OCI-LY3 (cell line): ENCODE measurements around the gene C9orf78.

ENCODE experiments used
- H2AFZ ChIP-seq: fragments of 200-600, 300-600 bp; shearing (Covaris generic); 2 replicates; pipeline ENCODE4 v1.6.0; 2014; ENCODE audit warnings: antibody characterized with exemption, low read depth, low read length
- H3K27ac ChIP-seq: fragments of 200-600, 300-600 bp; sonication (generic); 2 replicates; pipeline ENCODE4 v1.5.1; 2014; ENCODE audit warnings: mild to moderate bottlenecking, low read length, moderate library complexity, mixed read lengths
- H3K27me3 ChIP-seq: fragments of 200-600, 300-600 bp; sonication (generic); 2 replicates; pipeline ENCODE4 v1.6.1; 2014; ENCODE audit warnings: low read depth, low read length, mixed read lengths
- H3K36me3 ChIP-seq: fragments of 200-600, 300-600 bp; sonication (generic); replicated peaks from 2 replicates; pipeline ENCODE3; 2014; ENCODE audit warnings: low read depth, low read length, mixed read lengths
- H3K4me1 ChIP-seq: fragments of 300-600, 200-600 bp; sonication (generic); 2 replicates; pipeline ENCODE4 v1.6.1; 2014; ENCODE audit warnings: low read length, mixed read lengths
- H3K4me2 ChIP-seq: fragments of 200-600, 300-600 bp; sonication (generic); 2 replicates; pipeline ENCODE4 v1.6.1; 2014; ENCODE audit warnings: low read length, mixed read lengths
- H3K4me3 ChIP-seq: fragments of 300-600, 200-600 bp; sonication (generic); 2 replicates; pipeline ENCODE4 v1.5.1; 2014; ENCODE audit warnings: antibody characterized with exemption, mild to moderate bottlenecking, low read length, moderate library complexity
- H3K79me2 ChIP-seq: fragments of 300-600, 200-600 bp; shearing (Covaris generic); 2 replicates; pipeline ENCODE4 v1.6.1; 2014; ENCODE audit warnings: mild to moderate bottlenecking, low read length, mixed read lengths
- H3K9ac ChIP-seq: fragments of 300-600, 200-600 bp; shearing (Covaris generic); 2 replicates; pipeline ENCODE4 v1.6.0; 2014; ENCODE audit warnings: mild to moderate bottlenecking, low read length, moderate library complexity
- H3K9me3 ChIP-seq: fragments of 200-600, 300-600 bp; shearing (Covaris generic); 2 replicates; pipeline ENCODE4 v1.6.1; 2014; ENCODE audit warnings: low read length, mixed read lengths; ENCODE audit not compliant: insufficient read depth
- H4K20me1 ChIP-seq: fragments of 200-600, 300-600 bp; sonication (generic); 2 replicates; pipeline ENCODE4 v1.6.1; 2016; ENCODE audit warnings: low read length, mixed read lengths; ENCODE audit not compliant: insufficient read depth
- EZH2phosphoT487 ChIP-seq: fragments of 200-600 bp; shearing (Covaris generic); IDR thresholded peaks from 2 replicates; pipeline ENCODE4 v1.6.1; 2018; ENCODE audit warnings: antibody characterized with exemption, mixed run types, low read depth
- TF ChIP-seq, protein P1 (sequence below): fragments of 200-600, 300-600 bp; sonication (generic); IDR thresholded peaks from 2 replicates; pipeline ENCODE4 v1.5.1; 2014; ENCODE audit warnings: antibody characterized with exemption, low read length, low read depth

C9orf78 gene

DNA sequence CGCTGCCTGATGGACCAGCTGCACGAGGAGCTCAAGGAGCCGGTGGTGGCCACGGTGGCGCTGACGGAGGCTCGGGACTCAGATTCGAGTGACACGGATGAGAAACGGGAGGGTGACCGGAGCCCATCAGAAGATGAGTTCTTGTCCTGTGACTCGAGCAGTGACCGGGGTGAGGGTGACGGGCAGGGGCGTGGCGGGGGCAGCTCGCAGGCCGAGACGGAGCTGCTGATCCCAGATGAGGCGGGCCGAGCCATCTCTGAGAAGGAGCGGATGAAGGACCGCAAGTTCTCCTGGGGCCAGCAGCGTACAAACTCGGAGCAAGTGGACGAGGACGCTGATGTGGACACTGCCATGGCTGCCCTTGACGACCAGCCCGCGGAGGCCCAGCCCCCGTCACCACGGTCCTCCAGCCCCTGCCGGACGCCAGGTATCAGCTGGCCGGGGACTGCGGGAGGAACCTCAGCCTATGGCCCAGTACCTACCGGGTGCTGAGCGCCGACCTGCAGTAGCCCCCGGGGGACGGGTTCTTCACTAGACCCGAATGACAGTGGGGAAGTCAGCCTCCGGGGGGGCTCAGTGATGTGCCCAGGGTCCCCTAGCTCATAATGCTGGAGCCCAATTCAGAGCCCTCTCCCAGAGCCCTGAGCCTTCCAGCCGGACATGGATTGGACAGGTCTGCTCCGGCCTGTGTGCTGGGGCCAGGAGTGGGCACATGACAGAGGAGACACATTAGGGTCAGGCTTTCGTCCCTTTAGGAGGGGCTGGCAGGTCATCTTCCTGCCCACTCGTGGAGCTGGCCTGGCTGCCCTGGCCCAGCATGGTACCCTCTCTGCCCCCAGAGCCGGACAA lies 33.2 kb upstream of the C9orf78 start:
- no peaks in the 10 kb centered on the region for H4K20me1 ChIP-seq
- H3K9ac ChIP-seq, result no peak overlapping the region
- H3K9me3 ChIP-seq, result no peaks in the 10 kb centered on the region
- no peak for TF ChIP-seq EZH2phosphoT487
- TF ChIP-seq, protein P1, sequence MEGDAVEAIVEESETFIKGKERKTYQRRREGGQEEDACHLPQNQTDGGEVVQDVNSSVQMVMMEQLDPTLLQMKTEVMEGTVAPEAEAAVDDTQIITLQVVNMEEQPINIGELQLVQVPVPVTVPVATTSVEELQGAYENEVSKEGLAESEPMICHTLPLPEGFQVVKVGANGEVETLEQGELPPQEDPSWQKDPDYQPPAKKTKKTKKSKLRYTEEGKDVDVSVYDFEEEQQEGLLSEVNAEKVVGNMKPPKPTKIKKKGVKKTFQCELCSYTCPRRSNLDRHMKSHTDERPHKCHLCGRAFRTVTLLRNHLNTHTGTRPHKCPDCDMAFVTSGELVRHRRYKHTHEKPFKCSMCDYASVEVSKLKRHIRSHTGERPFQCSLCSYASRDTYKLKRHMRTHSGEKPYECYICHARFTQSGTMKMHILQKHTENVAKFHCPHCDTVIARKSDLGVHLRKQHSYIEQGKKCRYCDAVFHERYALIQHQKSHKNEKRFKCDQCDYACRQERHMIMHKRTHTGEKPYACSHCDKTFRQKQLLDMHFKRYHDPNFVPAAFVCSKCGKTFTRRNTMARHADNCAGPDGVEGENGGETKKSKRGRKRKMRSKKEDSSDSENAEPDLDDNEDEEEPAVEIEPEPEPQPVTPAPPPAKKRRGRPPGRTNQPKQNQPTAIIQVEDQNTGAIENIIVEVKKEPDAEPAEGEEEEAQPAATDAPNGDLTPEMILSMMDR, result no peak
- no peak overlapping the region for H3K27ac ChIP-seq
- no peaks in the 10 kb centered on the region for H3K36me3 ChIP-seq
- no peak overlapping the region for H3K4me3 ChIP-seq
- no peaks in the 10 kb centered on the region for H3K27me3 ChIP-seq
- no peak overlapping the region for H3K4me2 ChIP-seq
- H3K79me2 ChIP-seq, result no peaks in the 10 kb centered on the region
- no peak overlapping the region for H2AFZ ChIP-seq
- no peaks in the 10 kb centered on the region for H3K4me1 ChIP-seq

DNA sequence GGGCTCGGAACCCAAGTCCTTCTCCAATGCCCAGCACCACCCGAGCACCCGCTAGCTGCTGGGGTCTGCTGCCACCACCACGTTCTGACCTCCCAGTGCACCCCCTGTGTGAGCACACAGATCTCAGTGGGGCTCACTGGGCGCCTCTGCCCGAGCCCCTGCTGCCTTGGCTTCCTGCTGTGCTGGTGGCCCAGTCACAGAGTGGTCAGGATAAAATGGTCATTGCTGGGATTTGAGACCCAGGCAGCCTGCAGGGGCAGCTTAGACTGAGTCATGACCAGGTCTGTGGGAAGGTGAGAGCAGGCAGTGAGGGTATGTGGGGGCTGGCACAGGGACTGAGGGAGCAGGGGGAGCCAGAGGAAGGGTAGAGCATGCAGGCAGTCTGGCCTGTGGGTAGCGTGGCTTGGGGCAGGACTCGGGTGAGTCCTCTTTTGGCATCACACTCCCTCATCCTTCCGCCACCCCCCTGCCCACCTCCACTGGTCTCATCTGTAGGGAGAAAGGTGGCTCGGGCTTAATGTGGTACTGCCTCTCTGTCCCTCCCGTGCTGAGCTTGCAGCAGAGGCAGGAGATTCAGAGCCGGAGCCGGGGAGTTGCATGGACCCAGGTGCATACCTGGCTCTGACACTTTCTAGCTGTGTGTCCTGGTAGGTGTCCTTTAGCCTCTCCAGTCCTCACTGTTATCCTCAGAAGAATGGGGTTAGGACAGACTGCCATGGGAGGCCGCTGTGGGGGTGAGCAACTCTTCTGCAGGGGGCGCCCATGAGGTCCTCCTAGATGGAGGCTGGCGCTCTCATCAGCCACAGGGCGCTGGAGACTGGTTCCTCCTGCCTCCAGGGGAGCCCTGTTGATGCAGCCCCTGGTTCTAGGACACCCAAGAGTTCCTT lies 32.3 kb upstream of the C9orf78 start:
- Histone ChIP-seq H3K9me3 (no peaks in the 10 kb centered on the region), H3K27me3 (no peaks in the 10 kb centered on the region), H3K27ac (no peak overlapping the region), H3K4me3 (no peak overlapping the region), H3K4me2 (no peak overlapping the region), H4K20me1 (no peaks in the 10 kb centered on the region), H3K9ac (no peak overlapping the region), H2AFZ (no peak overlapping the region), H3K36me3 (no peaks in the 10 kb centered on the region), H3K79me2 (no peaks in the 10 kb centered on the region), H3K4me1 (no peaks in the 10 kb centered on the region)
- TF ChIP-seq EZH2phosphoT487, result no peak
- TF ChIP-seq, protein P1, result no peak

DNA sequence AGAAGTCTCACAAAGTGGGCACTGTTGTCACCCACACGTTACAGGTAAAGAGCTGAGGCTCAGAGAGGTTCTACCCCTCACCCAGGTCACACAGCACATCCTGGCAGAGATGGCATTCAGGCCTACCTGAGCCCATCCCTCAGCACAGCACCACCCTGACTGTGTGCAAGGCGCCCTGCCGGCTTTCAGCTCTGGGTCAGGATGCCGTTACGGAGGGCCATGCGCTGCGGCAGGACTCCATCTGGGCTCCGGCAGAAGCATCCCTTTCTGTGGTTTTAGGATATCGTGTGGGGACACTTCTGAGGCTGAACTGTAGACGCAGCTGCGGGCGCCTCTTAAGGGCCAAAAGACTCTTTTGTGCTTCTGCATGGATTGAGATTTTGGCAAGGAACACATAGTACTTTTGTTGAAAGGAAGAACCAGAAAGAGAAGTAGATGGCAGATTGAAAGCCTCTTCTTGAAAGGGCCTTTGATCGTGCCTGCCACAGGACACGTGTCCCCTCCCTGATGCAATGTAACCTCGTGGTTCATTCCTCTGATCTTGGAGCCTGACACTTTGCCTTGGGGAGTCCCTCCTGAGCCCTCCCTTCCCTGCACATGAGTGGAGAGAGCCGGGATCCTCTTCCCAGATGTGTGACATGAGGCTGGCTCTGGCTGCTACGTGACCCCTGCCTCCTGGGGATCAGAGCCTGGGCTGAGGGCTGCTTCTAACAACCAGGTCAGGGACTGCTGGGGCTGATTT lies 31.5 kb upstream of the C9orf78 start:
- Histone ChIP-seq H3K4me1 (no peaks in the 10 kb centered on the region), H3K4me3 (no peak overlapping the region), H3K27me3 (no peaks in the 10 kb centered on the region), H4K20me1 (no peaks in the 10 kb centered on the region), H3K9ac (no peak overlapping the region), H2AFZ (no peak overlapping the region), H3K27ac (no peak overlapping the region), H3K4me2 (no peak overlapping the region), H3K36me3 (peaks cover 3% of the 10 kb centered on the region), H3K79me2 (no peaks in the 10 kb centered on the region), H3K9me3 (no peaks in the 10 kb centered on the region)
- TF ChIP-seq, protein P1, result no peak
- no peak for TF ChIP-seq EZH2phosphoT487
